Glomerular visceral epithelial cell (primary cell): ENCODE results near the gene SYT6.
A peak's percentile ranks its signal among the peaks of the same experiment; 100 is the strongest.
"Not testable (repeated sequence)": the region's sequence is repeated elsewhere in the genome, so short reads cannot be mapped to it uniquely, and the experiment has no call there.

Source experiments
- DNase-seq: peaks from one replicate; pipeline ENCODE4 v3.0.0-alpha.2; 2016; ENCODE audit errors: extremely low spot score

Gene SYT6

DNA sequence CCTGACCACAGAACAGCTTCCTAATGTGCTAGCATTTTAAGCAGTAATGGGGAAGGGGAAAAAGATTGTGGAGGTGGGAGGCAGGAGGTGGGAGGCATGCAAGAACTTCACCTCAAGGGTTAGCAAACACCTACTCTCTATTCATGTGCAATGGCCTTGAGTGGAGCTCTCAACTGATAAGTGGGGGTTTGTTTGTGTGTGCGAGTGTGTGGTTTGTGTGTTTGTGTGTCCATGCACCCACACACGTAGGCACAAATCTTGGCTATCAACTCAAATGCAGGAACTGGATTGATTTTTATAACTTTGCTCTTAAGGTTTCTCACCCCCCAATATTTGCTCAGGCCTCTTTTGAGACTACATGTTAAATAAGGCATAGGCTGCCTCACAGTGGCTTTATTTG, 78.6 kb downstream of the SYT6 start:
- no peak for DNase-seq

DNA sequence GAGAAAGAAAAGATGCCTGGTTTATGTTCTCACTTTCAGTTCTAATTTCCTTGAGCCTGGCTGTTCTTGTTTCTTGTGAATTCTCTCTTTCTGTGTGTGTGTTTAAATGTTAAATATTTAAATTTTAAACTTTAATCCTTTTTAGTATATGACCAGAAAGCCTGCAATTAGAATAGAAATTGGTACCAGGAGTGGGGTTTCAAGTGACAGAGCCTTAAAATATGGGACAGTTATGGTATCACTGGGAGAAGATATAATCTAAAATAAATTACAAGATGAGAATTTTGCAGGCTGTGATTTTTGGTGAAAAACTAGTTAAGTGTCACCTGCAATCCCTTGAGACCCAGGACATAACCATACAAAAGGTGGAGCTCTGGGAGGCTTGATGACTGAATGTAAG, 81.4 kb downstream of the SYT6 start:
- DNase-seq: no peak

- DNase-seq: not testable (repeated sequence)
Observed at GRCh38 chr1:114069762-114070161, 83.9 kb downstream of the SYT6 start.

- not testable (repeated sequence) for DNase-seq
Observed at GRCh38 chr1:114068684-114069083, 85.0 kb downstream of the SYT6 start.

DNA sequence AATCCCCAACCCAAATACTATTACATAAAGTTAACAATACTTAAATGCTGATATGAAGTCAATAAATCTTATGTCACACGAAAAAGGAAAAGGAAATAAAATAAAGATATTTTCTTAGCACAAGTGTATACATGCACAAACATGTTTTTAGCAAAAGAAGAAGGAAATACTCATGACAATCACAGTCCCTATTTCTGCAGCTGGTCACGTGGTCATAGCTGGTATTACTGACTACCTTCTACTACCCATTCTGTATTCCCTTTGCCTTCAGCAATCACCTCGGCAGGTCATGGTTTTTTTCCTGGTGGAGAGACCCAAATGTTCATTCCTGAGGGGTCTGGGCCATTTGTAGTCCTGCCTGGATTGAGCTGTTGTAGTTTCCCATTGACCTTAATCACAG, 88.0 kb downstream of the SYT6 start:
- DNase-seq: not testable (repeated sequence)

GRCh38 chr1:114063544-114063943, 90.1 kb downstream of the SYT6 start:
- DNase-seq: no peak

DNA sequence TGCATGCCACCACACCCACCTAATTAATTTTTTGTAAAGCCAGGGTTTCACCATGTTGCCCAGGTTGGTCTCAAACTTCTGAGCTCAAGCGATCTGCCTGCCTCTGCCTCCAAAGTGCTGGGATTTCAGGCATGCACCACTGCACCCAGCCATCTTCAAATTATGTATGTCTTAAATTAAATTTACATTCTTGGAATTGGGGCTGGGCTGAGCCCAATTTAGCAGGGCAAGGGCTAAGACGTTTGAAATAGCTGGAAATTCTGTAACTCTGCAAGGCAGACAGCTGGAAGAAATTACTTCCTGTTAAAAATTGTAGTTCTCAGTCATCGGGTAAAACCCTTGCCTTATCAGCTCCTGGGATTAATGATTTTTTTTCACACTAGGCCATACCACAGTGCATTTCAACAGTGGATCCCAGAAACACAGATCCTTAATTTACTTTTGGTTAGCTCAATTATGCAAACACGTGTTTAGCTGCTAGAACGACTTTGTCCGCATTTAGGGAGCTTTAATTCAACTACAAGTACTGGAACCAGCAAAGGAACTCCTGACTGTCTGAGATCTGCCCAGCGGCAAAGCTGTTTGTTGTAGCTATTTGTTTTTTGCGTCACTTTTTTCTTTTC, 91.1 kb downstream of the SYT6 start:
- no peak for DNase-seq

GRCh38 chr1:114061121-114061830, 92.4 kb downstream of the SYT6 start:
- DNase-seq: peak; percentile 33

DNA sequence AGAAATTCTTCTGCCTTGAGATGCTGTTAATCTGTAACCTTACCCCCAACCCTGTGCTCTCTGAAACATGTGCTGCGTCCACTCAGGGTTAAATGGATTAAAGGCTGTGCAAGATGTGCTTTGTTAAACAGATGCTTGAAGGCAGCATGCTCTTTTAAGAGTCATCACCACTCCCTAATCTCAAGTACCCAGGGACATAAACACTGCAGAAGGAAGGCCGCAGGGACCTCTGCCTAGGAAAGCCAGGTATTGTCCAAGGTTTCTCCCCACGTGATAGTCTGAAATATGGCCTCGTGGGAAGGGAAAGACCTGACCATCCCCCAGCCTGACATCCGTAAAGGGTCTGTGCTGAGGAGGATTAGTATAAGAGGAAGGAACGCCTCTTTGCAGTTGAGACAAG, 95.4 kb downstream of the SYT6 start:
- not testable (repeated sequence) for DNase-seq

DNA sequence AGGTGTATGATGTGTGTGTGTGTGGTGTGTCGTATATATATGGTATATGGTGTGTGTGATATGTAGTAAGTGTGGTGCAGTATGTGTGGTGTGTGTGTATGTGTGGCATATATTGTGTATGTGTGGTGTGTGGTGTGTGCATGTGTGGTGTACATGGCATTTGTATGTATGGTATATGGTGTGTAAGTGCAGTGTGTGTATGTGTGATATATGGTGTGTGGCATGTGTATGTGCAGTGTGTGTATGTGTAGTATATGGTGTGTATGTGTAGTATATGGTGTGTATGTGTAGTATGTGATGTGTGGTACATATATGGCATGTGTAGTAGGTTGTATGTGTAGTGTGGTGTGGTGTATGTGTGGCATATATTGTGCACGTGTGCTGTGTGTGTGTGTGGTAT, 99.5 kb downstream of the SYT6 start:
- no peak for DNase-seq

- no peak for DNase-seq
Observed at GRCh38 chr1:114048232-114048631, 105.4 kb downstream of the SYT6 start.

DNA sequence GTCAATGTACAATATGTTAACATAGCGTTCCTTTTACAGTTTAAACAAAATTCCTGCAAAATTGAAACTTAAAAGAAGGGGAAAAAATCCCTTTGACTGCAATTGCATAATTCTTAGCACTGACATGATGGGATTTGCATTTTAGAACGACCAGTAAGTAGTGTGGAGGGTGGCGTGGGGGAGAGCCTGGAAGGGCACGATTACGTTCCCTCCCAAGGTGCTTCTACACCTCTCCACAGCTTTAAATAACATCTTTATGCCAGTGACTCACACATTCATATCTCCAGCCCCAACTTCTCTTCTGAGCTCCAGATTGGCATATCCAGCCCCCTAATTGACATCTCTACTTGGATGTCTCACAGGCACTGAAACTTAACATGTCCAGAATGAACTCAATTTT, 110.1 kb downstream of the SYT6 start:
- DNase-seq: no peak

DNA sequence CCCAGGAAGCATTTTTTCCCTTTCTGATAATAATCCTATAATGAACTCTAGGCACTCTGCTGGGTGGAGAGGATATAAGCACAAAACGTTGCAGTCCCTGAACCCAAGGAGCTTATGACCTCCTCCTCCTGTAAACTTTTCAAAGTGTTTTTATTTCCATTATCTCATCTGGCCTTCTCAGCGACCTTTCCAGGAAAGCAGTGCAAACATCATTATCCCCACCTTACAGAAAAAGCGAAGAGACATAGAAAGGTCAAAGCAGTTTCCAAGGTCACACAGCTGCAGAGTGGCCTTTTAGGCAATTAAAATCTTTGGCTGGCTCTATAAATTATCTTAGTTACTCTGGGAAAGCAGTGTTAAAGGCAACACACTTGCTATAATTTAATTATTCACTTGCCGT, 110.6 kb downstream of the SYT6 start:
- no peak for DNase-seq

GRCh38 chr1:114040273-114041015, 113.2 kb downstream of the SYT6 start:
- DNase-seq: peak; percentile 2
